ENCODE results near the gene MRPS12.

GRCh38 chr19:38931521-38931793 is 713 bp downstream of the MRPS12 start:
- TF ChIP-seq ZFX (IDR thresholded peaks at IDR 0.05; ENCODE audit: borderline replicate concordance) (no peak), CTCF (IDR thresholded peaks at IDR 0.05) (no peak)

All from 22Rv1 (cell line).